ENCODE results near the gene RFNG. TPM values are rescaled to one million over a fixed set of nuclear protein-coding genes. Genes with fewer than 3 reads are reported as not detected.

RFNG gene
- total RNA-seq, 1 donor: 33.3 TPM

- H3K4me3 ChIP-seq (ENCODE audit: low read depth, low read length): no peak overlapping the region
- TF ChIP-seq CTCF (IDR thresholded peaks at IDR 0.05; ENCODE audit: insufficient read depth, low read length): no peak
- DNase-seq (ENCODE audit: low read depth): no peak
Observed at GRCh38 chr17:82034371-82035011, 17.1 kb downstream of the RFNG start.

- no peak overlapping the region for H3K4me3 ChIP-seq (ENCODE audit: low read depth, low read length)
- no peak for DNase-seq (ENCODE audit: low read depth)
- no peak for TF ChIP-seq CTCF (IDR thresholded peaks at IDR 0.05; ENCODE audit: insufficient read depth, low read length)
Observed at GRCh38 chr17:82033359-82034085, 18.1 kb downstream of the RFNG start.

DNA sequence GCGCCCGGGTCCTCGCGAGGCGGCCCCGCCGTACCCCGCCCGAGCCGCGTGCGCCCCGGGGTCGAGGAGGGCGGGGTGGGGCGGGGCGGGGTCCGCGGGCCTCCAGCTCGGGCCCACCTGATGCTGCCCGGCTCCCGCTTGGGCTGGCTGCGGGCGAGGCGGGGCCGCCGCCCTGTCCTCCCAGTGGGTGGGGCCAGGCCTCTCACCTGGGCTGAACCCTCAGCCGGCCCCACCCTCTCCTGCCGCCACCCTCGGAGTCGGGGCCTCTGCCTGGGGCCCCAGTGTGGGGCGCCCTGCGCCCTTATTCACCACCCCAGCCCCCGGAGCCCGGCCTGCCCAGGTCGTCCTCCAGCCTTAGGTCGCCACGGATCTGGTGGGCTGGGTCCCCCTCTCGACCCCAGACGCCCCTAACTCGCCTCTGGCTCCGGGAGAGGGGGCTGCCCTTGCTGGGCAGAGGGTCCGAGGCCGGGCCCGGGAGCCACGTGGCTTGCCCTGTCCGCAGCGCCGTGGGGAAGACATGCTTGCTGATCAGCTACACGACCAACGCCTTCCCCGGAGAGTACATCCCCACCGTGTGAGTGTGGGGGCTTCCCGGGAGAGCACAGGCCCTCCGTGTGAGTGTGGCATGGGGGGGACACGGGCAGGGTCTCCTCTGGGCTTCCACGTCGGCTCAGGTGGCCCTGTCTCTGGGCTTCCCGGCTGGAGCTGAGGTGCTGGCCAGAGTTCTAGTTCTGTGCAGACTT lies 19.6 kb downstream of the RFNG start:
- no peak for DNase-seq (ENCODE audit: low read depth)
- H3K4me3 ChIP-seq (ENCODE audit: low read depth, low read length): peak overlapping the region; percentile 55

DNA sequence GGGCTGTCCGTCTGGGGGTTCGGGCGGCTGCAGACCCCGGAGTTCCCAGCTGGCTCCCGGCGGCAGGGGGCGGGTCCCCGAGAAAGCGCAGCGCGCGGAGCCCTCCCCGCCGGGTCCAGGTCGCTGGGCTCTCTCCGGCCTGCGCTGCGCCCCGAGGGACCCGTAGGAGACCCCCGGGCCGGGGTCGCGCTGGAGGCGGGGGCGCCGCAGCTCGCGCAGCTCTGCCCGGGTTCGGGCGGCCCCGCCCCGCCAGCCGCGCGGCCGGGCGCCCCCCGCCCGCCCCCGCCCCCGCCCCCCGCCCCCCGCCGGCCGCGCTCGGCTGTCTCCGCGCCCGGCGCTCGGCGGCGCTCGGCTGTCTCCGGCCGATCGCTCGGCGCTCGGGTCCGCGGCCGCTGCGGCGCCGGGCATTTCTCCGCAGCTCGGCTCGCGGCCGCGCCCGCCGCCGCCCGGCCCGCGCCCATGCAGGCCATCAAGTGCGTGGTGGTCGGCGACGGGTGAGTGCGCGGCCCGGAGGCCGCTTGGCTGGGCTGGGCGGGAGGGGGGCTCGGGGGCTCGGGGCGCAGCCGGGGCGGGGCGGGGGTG lies 20.2 kb downstream of the RFNG start, which contains the start of gene RAC3:
Gene RAC3, plus strand, starts transcription at position 376 of the 582 bp plus-strand sequence. Its CDS starts 84 bp downstream, at position 460.
- DNase-seq (ENCODE audit: low read depth): no peak
- no peak for TF ChIP-seq CTCF (IDR thresholded peaks at IDR 0.05; ENCODE audit: insufficient read depth, low read length)
- H3K4me3 ChIP-seq (ENCODE audit: low read depth, low read length): peak within 1 kb of the TSS; percentile 55

More for the DNA sequence above, 19.6 kb downstream of the RFNG start:
- TF ChIP-seq CTCF (IDR thresholded peaks at IDR 0.05; ENCODE audit: insufficient read depth, low read length): no peak

DNA sequence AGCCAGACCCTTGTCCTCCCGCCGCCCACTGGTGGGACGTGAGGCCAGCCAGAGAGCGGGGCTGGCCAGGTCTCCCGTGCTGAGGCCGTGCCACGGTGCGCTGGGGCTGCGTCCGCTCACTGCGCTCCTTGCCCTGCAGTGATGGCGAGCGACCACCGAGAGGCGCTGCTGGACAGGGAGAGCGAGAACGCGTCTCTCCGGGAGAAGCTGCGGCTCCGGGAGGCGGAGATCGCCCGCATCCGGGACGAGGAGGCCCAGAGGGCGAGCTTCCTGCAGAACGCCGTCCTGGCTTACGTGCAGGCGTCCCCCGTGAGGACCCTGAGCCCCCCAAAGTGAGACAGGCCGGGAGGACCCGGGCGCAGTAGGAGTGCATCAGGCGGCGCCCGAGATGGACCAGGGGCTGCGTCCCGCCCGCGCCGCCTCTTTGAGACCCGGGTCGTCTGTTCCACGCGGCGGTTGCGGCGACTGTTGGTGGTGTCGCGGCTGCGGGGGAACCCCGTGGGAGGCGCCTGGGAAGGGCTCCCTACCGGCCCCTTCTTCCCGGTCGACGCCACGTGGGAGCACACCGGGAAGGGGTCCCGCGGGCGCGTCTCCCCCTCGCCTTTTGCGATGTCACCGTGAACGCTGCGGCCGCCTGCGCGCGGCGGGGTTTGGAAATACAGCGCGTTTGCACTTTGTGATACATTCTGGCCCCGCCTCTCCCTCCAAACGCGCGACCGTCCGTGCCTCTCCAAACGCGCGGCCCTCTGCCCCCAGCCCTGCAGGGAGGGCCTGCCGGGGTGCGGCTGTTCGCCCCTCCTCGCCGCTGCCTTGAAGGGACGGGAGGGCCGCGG lies 20.9 kb downstream of the RFNG start:
- TF ChIP-seq CTCF (IDR thresholded peaks at IDR 0.05; ENCODE audit: insufficient read depth, low read length): peak; percentile 81
- peak overlapping the region; percentile 53 for H3K4me3 ChIP-seq (ENCODE audit: low read depth, low read length)
- DNase-seq (ENCODE audit: low read depth): peak; percentile 79

DNA sequence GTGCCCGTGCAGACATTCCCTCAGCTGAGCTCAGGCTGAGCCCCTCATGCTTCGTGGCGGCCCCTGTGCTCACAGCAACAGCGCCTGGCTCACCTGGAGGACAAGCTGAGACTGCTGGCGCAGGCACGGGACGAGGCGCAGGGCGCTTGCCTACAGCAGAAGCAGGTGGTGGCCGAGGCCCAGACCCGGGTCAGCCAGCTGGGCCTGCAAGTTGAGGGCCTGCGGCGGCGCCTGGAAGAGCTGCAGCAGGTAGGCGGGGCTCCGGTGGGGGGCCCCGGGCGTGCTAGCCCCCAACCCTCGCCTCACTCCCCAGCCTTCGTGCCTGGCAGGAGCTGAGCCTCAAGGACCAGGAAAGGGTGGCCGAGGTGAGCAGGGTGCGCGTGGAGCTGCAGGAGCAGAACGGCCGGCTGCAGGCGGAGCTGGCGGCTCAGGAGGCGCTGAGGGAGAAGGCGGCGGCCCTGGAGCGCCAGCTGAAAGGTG lies 21.6 kb downstream of the RFNG start:
- no peak for DNase-seq (ENCODE audit: low read depth)
- no peak overlapping the region for H3K4me3 ChIP-seq (ENCODE audit: low read depth, low read length)
- no peak for TF ChIP-seq CTCF (IDR thresholded peaks at IDR 0.05; ENCODE audit: insufficient read depth, low read length)
